Adipocyte (in vitro differentiated cells): ENCODE measurements around the gene MACROD2.
A peak's percentile ranks its signal among the peaks of the same experiment; 100 is the strongest.
"Not testable (repeated sequence)": the region's sequence is repeated elsewhere in the genome, so short reads cannot be mapped to it uniquely, and the experiment has no call there.

Experiments
- DNase-seq: peaks from one replicate; pipeline ENCODE4 v3.0.0-alpha.2; 2015; ENCODE audit warnings: low read depth
- H3K27me3 ChIP-seq: replicated peaks from 2 replicates; pipeline ENCODE4 v1.7.0; 2013; ENCODE audit warnings: mild to moderate bottlenecking, low read length, moderate library complexity; ENCODE audit not compliant: control insufficient read depth, insufficient read depth
- H3K36me3 ChIP-seq: 2 replicates; pipeline ENCODE4 v1.7.0; 2013; ENCODE audit warnings: low read length, mild to moderate bottlenecking, moderate library complexity; ENCODE audit not compliant: control insufficient read depth, insufficient read depth, severe bottlenecking
- H3K4me1 ChIP-seq: 2 replicates; pipeline ENCODE4 v1.7.0; 2013; ENCODE audit warnings: mild to moderate bottlenecking, low read length, moderate library complexity; ENCODE audit not compliant: control insufficient read depth, insufficient read depth
- H3K4me3 ChIP-seq: 2 replicates; pipeline ENCODE4 v1.7.0; 2013; ENCODE audit warnings: mild to moderate bottlenecking, low read length, moderate library complexity
- H3K9ac ChIP-seq: 2 replicates; pipeline ENCODE4 v1.7.0; 2013; ENCODE audit warnings: mild to moderate bottlenecking, low read length, moderate library complexity
- H3K9me3 ChIP-seq: 2 replicates; pipeline ENCODE4 v1.7.0; 2013; ENCODE audit warnings: mild to moderate bottlenecking, low read length, moderate library complexity; ENCODE audit not compliant: control insufficient read depth

Gene MACROD2

DNA sequence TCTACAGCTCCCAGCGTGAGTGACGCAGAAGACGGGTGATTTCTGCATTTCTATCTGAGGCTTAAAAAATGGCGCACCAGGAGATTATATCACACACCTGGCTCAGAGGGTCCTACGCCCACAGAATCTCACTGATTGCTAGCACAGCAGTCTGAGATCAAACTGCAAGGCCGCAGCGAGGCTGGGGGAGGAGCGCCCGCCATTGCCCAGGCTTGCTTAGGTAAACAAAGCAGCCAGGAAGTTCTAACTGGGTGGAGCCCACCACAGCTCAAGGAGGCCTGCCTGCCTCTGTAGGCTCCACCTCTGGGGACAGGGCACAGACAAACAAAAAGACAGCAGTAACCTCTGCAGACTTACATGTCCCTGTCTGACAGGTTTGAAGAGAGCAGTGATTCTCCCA, 275.4 kb downstream of the MACROD2 start:
- H3K4me1 ChIP-seq, H3K9me3 ChIP-seq, DNase-seq, H3K9ac ChIP-seq, H3K4me3 ChIP-seq, H3K27me3 ChIP-seq, H3K36me3 ChIP-seq: not testable (repeated sequence)

DNA sequence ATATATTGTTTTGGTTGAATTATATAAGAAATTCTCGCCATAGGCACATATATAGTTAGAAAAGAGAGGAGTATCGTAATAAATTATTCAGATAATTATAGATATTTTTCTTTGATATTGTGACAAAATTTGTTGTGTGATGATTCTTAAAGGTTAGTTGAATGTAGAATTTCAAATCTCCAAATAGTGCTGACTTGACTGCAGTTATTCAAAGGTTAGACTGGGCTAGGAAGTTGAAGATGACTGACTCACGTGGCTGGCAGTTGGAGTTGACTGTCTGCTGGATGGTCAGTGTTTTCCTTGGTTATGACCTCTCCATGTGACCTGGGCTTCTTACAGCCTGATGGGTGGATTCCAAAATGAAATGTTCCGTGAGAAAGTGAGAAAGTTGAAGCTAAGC, 286.8 kb downstream of the MACROD2 start:
- Histone ChIP-seq H3K4me1 (no peaks in the 10 kb centered on the region), H3K9me3 (no peaks in the 10 kb centered on the region), H3K27me3 (no peaks in the 10 kb centered on the region), H3K36me3 (no peaks in the 10 kb centered on the region), H3K9ac (no peak overlapping the region), H3K4me3 (no peak overlapping the region)
- no peak for DNase-seq

DNA sequence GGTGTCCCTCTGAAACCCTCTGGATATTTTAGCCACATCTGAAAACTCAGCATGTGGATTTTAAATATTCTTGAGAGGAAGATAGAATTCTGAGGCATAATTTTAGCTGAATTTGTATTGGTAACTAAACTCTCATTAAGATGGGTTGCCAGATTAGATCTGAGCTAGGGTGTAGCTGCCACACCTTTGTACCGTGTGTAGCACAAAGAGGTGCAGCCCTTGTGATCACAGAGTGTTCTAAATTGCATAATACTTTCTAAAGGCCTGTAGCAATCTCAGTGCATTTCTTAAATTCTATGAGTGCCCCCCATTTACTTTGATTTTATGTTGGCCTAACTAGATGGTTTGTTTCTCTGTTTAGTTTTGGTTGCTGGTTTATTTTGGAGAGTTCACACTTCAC, 289.1 kb downstream of the MACROD2 start:
- Histone ChIP-seq H3K9ac (no peak overlapping the region), H3K36me3 (no peaks in the 10 kb centered on the region), H3K9me3 (no peaks in the 10 kb centered on the region), H3K4me1 (peaks cover 7% of the 10 kb centered on the region), H3K4me3 (no peak overlapping the region), H3K27me3 (no peaks in the 10 kb centered on the region)
- no peak for DNase-seq

DNA sequence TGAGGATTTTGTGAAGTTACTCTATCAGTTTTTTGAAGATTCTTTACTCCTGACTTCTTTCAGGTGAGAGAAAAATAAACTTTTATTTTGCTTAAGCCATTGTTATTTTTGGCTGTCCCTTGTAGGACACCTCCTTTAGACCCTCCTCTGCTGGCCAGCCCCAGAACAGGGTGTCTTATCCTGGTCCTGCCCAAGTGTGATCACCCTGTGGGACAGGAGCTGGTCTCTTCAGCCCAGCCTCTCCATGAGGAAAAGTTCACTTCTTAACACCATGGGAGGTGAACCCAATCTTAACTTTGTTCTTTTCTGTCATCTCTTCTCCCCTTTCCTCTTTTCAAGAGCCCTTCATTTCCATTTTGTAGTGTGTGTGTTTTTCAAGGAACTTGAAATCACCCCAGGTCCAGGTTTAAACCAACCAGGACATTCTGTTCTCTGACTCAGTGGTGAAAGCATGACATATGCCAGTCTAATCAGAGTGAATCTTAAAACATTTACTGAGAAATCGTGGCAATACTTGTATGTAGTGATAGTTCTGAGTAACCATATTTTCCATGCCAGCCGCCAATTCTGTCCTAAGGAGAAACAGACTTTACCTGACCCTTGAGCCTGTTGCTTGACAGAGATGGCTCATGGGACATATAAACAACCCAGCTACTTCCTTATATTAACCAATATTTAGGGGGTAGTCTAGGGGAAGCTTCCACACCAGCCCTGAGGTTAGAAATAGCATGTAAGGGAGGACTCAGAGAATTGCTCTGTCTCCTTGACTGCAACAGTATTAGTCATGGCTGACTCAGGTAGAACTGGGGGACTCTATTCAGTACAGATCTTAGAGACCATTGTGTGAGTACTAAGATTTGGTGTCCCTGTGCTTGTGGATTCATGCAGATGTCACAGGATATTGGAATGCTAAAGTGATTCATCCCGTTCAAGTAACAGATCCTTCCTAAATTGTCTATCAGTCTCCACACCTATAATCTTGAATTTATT, 293.3 kb downstream of the MACROD2 start:
- Histone ChIP-seq H3K9me3 (no peaks in the 10 kb centered on the region), H3K4me3 (peak overlapping the region; percentile 9), H3K36me3 (no peaks in the 10 kb centered on the region), H3K4me1 (peaks cover 7% of the 10 kb centered on the region), H3K27me3 (no peaks in the 10 kb centered on the region), H3K9ac (no peak overlapping the region)
- peak; percentile 24 for DNase-seq

DNA sequence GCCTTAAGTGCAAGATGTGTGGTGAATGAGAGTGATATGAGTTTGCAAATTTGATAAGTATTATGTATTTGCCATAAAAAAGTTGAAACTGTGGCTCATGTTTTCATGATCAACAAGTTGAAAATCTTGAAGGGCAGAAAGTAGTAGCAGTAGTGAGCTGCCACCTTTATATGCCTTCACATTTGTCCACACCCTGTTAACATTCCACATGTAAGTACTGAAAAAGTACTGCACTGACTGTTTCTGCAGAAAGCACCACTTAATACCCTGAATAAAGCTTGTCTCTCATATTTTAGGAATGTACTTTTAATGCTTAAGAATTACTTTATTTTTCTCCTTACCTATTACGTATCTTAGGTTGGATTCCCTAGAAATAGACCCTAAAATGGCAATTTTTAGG, 296.2 kb downstream of the MACROD2 start:
- no peak overlapping the region for H3K4me3 ChIP-seq
- no peaks in the 10 kb centered on the region for H3K36me3 ChIP-seq
- H3K9me3 ChIP-seq, result no peaks in the 10 kb centered on the region
- no peaks in the 10 kb centered on the region for H3K27me3 ChIP-seq
- no peak for DNase-seq
- peaks cover 7% of the 10 kb centered on the region for H3K4me1 ChIP-seq
- H3K9ac ChIP-seq, result no peak overlapping the region

DNA sequence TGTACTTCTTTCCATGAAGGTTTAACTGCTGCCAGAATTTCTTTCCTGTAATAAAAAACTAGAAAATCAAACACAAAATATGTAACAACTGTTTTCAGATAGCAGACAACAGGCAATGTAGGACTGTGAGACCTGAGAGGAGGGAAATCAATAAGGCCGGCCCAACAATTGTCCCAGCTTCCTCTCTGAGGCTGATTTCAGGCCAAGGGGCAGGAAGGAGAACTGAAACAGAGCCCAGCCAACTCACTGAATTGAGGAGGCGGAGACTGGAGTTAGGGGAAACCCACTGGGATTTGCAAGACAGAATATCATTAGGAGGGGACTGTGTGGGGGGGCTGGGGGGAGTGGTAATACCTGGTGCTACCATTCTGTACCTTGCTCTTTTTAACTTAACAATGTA, 299.9 kb downstream of the MACROD2 start:
- Histone ChIP-seq H3K27me3 (no peaks in the 10 kb centered on the region), H3K4me1 (no peaks in the 10 kb centered on the region), H3K9me3 (no peaks in the 10 kb centered on the region), H3K36me3 (no peaks in the 10 kb centered on the region), H3K4me3 (no peak overlapping the region), H3K9ac (no peak overlapping the region)
- DNase-seq, result no peak

DNA sequence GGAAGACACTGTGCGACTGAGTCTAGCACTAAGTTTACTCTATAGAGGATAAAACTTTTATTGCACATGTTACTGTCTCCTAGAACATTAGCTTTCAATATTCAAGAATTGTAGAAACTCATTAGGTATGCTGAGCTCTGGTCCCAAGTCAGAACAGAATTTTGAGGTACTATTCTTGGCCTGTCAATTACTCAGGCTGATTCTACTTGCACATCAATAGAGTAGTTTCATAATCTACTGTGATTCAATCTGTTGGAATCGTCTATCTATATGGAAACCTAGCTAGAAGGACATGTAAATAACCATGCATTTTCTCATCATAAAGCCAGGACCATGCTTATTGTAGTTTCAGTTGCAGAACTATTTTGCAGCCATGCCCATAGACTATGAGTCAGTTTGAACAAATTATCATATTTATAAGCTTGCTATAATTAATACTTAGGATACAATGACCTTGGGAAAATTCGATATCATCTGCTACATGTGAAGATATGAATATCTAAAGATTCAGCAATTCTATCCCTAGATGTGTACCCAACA, 300.5 kb downstream of the MACROD2 start:
- Histone ChIP-seq H3K27me3 (no peaks in the 10 kb centered on the region), H3K4me3 (no peak overlapping the region), H3K9me3 (no peaks in the 10 kb centered on the region), H3K9ac (no peak overlapping the region), H3K36me3 (no peaks in the 10 kb centered on the region), H3K4me1 (no peaks in the 10 kb centered on the region)
- no peak for DNase-seq

DNA sequence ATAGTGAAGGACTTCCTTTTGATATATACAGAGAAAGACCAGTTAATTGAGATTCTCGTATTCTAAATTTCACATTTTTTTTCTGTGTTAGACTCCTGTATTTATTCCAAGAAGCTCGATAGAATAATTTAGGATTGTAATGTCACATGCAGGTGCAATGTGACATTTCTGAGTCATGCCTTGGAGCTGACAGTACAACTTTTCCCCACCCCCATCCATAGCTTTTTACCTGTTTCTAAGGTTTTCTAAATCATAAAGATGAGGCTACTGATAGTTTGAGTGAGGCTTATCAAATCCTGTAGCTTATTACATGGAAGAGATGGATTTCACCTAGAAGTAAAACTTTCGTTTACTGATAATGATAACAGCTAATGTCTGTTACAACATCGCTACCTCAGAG, 304.5 kb downstream of the MACROD2 start:
- no peak for DNase-seq
- peaks cover 4% of the 10 kb centered on the region for H3K9me3 ChIP-seq
- H3K27me3 ChIP-seq, result no peaks in the 10 kb centered on the region
- H3K4me3 ChIP-seq, result no peak overlapping the region
- no peaks in the 10 kb centered on the region for H3K4me1 ChIP-seq
- H3K9ac ChIP-seq, result no peak overlapping the region
- H3K36me3 ChIP-seq, result no peaks in the 10 kb centered on the region

DNA sequence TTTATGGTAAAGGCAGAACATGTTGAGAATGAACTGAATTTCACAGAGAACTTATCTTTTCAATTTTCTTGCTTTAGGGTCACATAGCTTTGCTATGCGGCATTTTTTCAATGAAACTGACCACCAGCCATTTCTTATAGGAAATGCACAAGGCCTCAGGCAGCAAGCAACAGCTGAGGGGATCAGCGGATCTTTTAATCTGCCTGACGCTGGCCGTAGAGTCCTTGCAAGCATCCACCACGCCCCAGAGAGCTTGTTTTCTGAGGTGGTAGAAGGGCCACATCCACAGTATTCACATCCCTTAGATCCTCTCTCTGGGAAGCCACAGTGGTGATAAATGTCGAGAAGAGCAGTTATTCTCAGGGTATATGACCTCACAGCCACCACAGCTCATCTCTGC, 307.8 kb downstream of the MACROD2 start:
- H3K9me3 ChIP-seq, result peaks cover 4% of the 10 kb centered on the region
- H3K4me3 ChIP-seq, result no peak overlapping the region
- H3K27me3 ChIP-seq, result no peaks in the 10 kb centered on the region

DNA sequence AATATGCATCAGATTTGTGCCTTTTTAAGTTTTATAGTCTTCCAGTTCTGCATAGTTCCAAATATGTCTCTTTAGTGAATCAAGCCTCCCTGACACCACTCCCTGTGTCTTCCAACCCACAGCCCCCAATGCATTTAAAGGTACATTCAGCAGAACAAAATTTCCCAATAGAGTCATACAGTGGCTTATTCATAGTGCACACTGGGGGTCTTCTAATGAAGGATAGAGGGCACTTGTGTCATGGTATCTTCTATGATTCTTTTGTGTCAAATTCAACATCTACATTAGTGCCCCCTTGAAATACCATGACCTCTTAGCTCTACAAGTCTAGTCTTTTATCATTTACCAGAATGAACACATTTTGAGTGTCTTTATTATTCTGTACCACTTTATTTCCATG, 308.3 kb downstream of the MACROD2 start:
- Histone ChIP-seq H3K27me3 (no peaks in the 10 kb centered on the region), H3K9me3 (peaks cover 4% of the 10 kb centered on the region)

More for the DNA sequence above, 307.8 kb downstream of the MACROD2 start:
- no peak overlapping the region for H3K9ac ChIP-seq
- no peaks in the 10 kb centered on the region for H3K36me3 ChIP-seq
- no peaks in the 10 kb centered on the region for H3K4me1 ChIP-seq
- no peak for DNase-seq

DNA sequence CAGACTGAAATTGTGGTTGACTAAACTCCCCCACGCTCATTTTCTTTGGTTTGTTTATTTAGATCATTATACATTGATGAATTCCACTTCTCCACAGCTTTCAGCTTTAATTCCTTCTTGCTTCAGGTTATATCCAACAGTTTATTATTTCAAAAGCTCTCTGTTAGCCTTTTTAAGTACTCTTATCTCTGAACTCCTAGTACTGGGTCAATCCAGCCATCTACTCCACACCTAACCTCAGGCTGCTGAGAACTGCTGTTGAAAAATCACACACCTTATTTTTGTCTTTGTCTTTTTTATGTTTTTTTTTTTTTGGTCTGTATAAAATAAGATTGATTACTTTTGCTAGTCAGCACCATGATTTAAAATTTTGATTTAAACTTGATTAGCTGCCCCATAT, 309.2 kb downstream of the MACROD2 start:
- no peak for DNase-seq
- H3K4me1 ChIP-seq, result no peaks in the 10 kb centered on the region
- H3K4me3 ChIP-seq, result no peak overlapping the region
- no peak overlapping the region for H3K9ac ChIP-seq
- H3K36me3 ChIP-seq, result no peaks in the 10 kb centered on the region
- H3K27me3 ChIP-seq, result no peaks in the 10 kb centered on the region
- peaks cover 4% of the 10 kb centered on the region for H3K9me3 ChIP-seq

More for the DNA sequence above, 308.3 kb downstream of the MACROD2 start:
- Histone ChIP-seq H3K4me1 (no peaks in the 10 kb centered on the region), H3K4me3 (no peak overlapping the region), H3K9ac (no peak overlapping the region), H3K36me3 (no peaks in the 10 kb centered on the region)
- no peak for DNase-seq
